ENCODE data around the gene DNLZ.
A peak's percentile ranks its signal among the peaks of the same experiment; 100 is the strongest.

The DNLZ gene

DNA sequence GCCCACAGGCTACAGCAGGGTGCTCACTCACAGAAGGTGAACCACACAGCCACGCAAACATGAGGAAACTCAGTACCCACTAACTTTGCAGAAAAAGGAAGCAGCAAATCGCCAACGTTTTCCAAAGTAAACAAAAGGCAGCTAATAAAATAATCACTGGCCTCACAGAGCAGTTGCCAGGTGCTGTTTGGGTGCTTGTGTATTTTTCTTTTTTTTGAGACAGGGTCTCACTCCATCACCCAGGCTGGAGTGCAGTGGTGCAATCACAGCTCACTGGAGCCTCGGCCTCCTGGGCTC is 32.6 kb upstream of the DNLZ start:
- DNase-seq (ENCODE audit: low read depth in 3 of 3) = no peak

GRCh38 chr9:136395345-136396218 is 32.0 kb upstream of the DNLZ start:
- no peak for DNase-seq (ENCODE audit: low read depth in 3 of 3)

- no peak for DNase-seq (ENCODE audit: low read depth in 3 of 3)
Measured at GRCh38 chr9:136395020-136395340, 31.4 kb upstream of the DNLZ start.

DNA sequence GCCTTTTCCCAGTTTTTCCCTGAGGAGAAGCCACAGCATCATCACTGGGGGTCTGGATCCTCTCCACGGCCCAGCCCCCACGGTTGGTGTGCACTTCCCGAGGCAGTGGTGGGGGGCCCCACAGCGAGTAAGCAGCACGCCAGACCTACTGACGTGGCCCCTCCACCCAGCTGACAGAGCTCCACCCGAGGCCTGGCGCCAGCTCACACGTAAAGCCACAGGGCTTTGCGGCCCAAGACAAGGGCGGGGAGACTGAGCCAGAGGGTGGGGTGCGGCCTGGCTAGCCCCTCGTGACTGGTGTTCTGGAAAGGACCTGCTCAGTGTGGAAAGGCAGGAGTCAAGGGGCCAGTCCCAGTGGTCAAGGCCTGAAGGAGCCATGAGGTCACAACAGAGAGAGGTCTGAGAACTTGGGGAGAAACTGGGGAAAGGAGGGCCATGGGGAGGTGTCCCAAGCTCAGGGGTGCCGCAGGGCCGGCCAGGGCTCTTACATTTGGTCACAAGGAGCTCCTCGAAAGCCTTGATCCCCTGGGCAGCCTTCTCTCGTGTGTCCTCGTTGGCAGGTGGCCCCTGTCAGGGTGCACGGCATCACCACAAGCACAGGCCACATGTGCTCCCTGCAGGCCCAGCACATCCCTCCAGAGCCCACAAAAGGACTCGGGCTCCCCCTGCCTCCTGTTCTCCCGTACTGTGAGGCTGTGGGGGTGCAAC is 30.9 kb upstream of the DNLZ start:
- DNase-seq (ENCODE audit: low read depth in 3 of 3) = no peak

DNA sequence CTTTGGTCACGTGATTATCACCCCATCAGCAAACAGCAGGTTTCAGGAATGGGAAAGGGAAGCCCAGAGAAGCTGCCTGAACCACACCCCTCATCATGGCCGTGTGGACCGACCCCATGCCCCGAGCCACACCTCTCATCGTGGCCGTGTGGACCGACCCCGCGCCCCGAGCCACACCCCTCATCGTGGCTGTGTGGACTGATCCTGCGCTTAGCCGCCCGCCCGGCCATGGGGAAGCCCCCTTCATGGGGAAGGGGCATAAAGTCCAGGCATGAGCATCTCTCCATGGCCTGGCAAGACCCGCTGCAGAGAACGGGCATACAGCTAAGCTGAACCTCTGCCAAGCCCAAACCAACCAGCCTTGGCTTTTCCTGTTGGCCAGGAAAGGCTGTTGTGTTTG is 30.0 kb upstream of the DNLZ start:
- DNase-seq (ENCODE audit: low read depth in 3 of 3) = no peak

DNA sequence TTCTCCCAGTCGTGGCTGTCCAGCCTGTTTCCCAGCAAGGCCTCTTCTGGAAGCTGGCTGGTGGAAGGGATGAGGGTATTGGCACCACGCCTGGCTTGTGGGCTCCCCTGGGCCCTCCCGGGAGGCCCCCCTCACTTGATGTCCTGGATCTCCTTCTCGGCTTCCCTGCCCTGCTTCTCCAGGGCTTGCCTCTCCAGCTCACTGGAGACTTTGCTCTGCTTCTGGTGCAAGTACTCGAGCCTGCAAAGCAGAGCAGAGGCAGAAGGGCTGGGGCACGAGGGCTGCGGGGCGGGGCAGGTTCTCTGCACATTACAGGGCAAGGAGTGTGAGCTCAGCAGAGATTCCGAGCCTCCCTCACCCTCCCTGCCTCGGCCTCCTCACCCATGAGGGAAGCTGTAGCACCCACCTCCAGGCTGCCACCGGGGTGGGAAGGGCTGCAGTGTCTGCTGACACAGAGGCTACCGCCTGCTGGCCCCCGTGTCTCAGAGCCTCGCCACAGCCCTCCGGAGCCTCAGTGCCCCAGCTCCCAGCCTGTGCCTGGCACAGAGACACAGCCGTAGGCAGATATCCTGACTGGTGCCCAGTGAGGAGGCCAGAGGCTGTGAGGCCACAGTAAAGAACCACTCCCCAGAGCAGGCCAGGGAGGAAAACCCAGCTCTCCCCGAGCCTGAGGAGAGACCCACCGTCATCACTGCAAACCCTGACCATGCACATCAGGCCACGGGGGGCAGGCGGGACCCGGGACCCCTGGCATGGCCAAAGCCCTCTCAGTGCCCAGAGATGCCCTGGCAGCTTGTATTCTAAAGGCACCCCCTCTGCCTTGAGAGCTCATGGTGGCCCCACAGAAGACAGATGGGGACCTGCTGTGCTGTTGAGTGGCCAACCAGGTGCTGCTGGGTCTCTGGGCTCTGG is 29.2 kb upstream of the DNLZ start:
- no peak for DNase-seq (ENCODE audit: low read depth in 3 of 3)

GRCh38 chr9:136391737-136392537 is 28.4 kb upstream of the DNLZ start:
- DNase-seq (ENCODE audit: low read depth in 3 of 3) = no peak

GRCh38 chr9:136389396-136389795 is 25.9 kb upstream of the DNLZ start:
- no peak for DNase-seq (ENCODE audit: low read depth in 3 of 3)

- DNase-seq (ENCODE audit: low read depth in 3 of 3) = no peak
Measured at GRCh38 chr9:136387217-136387616, 23.7 kb upstream of the DNLZ start.

DNA sequence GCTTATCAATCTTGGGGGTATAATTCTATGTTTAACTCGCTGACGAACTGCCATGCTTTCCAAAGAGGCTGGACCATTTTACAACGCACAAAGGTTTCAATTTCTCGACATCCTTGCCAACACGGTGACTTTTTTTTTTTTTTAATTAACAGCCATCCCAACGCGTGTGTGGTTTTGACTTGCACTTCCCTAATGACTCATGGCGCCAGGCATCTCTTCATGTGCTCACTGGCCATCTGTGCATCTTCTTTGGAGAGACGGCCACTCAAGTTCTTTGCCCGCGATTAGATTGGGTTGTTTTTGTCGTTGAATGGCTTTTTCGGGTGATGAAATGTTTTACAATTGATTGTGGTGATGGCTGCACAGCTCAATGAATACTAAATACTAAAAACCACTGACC is 22.5 kb upstream of the DNLZ start:
- DNase-seq (ENCODE audit: low read depth in 3 of 3) = no peak

DNA sequence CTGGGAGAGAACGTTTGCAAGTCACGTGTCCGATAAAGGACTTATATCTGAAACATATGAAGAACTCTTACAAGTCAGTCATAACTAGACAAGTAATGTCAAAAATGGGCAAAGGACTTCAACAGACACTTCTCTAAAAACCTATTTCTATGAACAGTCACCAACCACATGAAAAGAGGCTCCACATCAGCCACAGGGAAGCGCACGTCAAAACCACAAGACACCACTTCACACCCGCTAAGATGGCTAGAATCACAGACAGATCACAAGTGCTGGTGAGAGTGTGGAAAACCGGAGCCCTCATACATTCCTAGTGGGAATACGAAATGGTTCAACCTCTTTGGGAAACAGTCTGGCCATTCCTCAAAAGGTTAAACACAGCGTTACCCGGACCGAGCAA is 21.5 kb upstream of the DNLZ start:
- peak in 1 of 3 donors; percentile 32 for DNase-seq (ENCODE audit: low read depth in 3 of 3)

- no peak for DNase-seq (ENCODE audit: low read depth in 3 of 3)
Measured at GRCh38 chr9:136383436-136383835, 19.9 kb upstream of the DNLZ start.

GRCh38 chr9:136381966-136382513 is 18.5 kb upstream of the DNLZ start:
- no peak for DNase-seq (ENCODE audit: low read depth in 3 of 3)

GRCh38 chr9:136381311-136381710 is 17.8 kb upstream of the DNLZ start:
- no peak for DNase-seq (ENCODE audit: low read depth in 3 of 3)

GRCh38 chr9:136380381-136380780 is 16.8 kb upstream of the DNLZ start:
- no peak for DNase-seq (ENCODE audit: low read depth in 3 of 3)

GRCh38 chr9:136379891-136380290 is 16.3 kb upstream of the DNLZ start:
- no peak for DNase-seq (ENCODE audit: low read depth in 3 of 3)

DNA sequence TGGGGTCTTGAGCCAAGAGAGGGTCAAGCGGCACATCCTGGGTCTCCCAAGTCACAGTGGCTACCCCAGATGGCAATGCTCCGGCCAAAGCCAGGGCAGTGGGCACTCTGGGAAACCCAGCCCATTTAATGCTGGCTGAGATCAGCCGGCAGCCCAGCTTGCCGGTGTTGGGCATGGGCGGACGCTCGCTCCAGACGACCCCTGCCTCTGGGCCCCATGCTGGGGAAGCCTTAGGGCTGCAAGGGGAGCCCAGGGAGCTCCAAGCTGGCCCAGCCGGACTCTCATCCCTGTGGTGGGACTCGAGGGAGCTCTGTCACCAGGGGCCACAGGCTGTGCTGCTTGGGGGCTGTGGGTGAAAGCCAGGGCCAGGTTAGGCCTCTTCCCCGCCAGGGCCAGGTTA is 15.9 kb upstream of the DNLZ start:
- DNase-seq (ENCODE audit: low read depth in 3 of 3) = no peak

DNA sequence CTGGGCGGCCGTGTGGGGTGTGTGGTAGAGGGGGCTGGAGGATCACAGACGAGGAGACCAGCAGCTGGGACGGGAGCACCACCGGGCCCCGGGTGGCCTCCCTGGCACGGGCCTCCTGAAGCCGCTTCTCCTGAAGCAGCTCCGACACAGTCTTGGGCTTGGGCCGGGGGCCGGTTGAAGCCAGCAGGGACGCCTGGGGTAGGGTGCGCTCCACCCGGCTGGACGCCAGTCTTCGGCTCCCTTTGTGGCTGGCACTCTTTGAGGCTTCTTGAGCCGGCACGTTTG is 15.4 kb upstream of the DNLZ start:
- DNase-seq (ENCODE audit: low read depth in 3 of 3) = no peak

DNA sequence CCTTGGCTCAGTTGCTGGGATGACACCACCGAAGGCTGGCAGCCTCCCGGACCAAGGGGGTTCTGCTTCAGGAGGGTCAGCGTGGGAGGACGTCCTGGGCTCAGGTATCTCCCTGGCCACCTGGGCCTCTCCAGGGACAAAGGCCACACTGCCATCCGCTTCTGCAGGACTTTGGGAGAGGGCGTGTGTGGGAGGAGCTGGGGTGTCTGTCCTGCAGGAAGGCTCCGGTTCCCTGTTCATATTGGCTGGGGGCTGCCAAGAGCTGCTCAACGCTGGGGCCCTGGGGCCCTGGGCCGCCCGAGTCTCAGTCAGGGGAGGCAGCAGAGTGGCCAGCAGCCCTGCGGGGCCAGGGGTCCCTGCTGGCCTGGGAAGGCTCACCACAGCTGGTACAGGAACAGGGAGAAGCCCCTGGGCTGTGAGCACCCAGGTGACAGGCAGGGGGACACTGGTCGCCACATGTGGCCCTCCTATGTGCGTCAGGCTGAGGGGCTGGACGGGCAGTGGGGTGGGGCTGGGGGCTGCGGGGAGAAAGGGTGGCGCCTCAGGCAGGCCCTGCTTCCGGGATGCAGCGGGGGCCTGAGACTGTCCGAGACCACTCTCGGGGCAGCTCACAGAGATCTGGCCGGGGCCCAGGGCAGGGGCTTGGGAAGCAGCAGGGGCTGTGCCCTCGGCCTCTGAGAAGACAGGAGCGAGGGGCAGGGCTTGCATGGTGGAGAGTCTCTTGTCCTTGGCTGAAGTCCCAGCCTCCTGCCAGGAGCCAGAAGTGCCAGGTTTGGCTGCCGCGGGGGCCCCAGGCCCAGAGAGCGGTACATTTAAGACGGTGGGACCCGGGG is 14.8 kb upstream of the DNLZ start:
- DNase-seq (ENCODE audit: low read depth in 3 of 3) = no peak

GRCh38 chr9:136377341-136378169 is 14.0 kb upstream of the DNLZ start:
- DNase-seq (ENCODE audit: low read depth in 3 of 3) = no peak

Data from stimulated activated CD4-positive, alpha-beta T cell treated with anti-CD3 and anti-CD28 coated beads, TNF-alpha, amount 100 ng/mL, for 48 hours (primary cell).